Activated CD8-positive, alpha-beta memory T cell treated with anti-CD3 and anti-CD28 coated beads for 1 hour (primary cell): ENCODE measurements around the gene CDON.

Source experiments
- DNase-seq, 2 donors: peaks; one replicate each; pipeline ENCODE4 v3.0.0-alpha.2; 2020; ENCODE audit warnings: low read depth in 1 of 2; ENCODE audit errors: extremely low read depth in 1 of 2

CDON gene

DNA sequence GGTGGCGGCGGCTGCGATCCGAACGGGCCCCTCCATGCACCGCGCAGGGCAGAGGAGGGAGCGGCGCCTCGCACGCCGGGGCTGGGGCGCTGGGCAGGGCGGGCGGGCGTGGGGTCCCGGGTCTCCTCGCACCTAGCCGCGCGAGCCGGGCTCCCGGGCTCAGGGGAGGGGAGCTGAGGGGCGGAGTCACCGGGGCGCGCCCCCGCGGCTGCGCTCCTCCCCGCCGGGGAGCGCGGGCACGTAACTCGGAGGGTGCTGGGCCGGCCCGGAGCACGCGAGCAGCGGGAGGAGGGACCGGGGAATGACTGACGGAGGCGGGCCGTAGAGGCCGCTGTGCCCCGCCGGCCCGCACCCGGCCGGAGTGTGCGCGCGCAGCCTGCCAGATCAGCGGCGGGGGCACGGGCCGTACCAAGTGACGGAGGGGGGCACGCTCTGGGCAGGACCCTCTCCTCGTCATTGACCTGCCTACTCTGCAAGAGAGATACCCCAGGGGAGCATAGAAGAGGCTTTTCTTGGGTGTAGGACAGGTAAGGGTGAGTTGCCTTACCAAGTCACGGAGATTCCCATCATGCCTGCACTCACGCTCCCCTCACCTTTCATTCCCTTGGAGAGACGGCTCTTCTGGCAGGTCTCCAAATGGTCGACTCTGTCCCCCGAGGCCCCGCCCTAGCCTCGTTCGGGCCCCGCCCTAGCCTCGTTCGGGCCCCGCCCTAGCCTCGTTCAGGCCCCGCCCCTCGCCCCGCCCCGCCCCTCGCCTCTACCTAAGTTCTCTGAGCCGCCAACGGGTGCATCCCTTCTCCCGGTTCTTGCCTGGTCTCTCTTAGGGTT is at the start of gene CDON:
Gene CDON, minus strand, starts transcription at position 188 of the 828 bp plus-strand sequence. CDS start 39,390 bp downstream, outside the sequence.
- peak; percentile 69 to 87 for DNase-seq

GRCh38 chr11:126111458-126112116 is 48.9 kb upstream of the CDON start:
- no peak for DNase-seq

DNA sequence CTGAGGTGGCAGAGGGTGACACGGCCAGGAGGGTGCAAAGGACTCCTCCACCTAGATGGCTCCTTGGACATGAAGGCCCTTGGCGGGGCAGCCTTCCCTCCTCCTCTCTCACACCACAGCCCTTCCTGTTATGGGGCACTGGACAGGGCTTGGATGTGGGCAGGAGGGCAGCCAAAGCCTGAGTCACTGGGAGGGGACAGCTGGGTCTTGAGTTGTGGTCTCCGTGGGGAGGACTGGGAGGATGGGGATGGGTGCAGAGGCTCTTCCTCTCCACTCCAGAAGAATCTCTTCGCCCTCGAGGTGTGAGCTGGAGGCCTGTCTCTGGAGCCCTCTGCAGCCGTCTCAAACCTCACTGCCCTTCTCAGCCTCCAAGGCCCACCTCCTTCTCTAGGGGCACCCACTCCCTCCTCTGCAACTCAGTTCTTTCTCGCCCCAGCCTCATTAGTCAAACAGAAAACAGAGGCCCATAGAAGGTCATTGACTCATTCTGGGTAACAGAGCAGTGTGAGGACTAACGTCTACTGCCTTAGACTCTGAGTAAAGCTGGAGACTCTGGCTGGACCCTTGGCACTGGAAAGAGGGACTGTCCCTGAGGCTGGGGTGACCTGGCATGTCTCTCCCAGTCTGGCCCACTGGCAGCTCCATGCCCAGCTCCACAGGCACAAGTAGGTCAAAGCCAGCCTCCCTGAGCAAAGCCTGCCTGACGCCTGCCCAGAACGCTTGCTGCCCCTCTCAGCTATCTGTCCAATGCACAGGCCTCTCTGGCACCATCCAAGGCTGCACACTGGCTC is 47.5 kb upstream of the CDON start:
- no peak for DNase-seq

DNA sequence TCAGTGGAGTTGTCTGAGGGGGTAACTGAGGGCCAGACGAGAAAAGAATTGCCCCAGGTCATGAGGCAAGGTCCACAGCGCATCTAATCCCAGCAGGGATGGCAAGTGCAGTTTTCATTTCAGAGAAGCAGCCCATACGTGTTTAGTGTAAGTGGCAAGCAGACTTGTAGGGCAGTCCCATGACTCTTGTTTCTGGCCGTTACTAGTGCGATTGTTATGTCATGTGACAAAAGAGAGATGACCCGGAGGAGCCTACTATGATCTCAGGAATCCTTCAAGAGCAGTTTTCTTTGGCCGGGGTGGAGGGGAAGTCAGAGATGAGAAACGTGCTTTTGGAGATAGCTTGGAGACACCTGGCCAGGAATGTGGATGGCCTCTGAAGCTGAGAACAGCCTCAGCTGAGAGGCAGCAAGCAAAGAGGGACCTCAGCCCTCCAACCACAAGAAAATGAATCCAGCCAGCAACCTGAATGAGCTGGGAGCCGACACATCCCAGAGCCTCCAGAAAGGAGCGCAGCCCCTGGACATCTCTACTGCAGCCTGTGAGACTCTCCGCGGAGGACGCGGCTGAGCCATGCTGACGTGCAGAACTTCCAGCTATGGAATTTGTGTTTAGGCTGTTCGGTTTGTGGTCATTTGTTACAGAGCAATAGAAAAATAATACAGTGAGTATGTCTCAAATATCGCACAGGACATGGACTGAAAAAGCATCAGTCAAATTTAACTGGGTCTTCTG is 44.1 kb upstream of the CDON start:
- DNase-seq: no peak

DNA sequence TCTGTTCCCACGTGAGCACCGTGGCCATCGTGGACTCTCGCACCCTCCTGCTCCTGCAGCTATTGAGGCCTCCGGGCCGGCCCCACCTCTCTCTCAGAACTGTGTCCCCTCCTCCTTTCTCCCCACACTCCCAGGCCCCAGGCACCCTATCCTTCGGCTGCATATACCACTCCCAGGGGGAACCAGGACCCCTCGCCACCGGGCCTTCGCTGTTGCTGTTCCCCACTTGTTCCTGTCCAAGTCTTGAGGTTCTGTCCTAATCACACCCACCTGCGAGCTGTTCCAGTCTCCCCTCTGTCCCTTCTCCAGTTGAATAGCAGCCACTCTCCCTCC is 43.0 kb upstream of the CDON start:
- no peak for DNase-seq

DNA sequence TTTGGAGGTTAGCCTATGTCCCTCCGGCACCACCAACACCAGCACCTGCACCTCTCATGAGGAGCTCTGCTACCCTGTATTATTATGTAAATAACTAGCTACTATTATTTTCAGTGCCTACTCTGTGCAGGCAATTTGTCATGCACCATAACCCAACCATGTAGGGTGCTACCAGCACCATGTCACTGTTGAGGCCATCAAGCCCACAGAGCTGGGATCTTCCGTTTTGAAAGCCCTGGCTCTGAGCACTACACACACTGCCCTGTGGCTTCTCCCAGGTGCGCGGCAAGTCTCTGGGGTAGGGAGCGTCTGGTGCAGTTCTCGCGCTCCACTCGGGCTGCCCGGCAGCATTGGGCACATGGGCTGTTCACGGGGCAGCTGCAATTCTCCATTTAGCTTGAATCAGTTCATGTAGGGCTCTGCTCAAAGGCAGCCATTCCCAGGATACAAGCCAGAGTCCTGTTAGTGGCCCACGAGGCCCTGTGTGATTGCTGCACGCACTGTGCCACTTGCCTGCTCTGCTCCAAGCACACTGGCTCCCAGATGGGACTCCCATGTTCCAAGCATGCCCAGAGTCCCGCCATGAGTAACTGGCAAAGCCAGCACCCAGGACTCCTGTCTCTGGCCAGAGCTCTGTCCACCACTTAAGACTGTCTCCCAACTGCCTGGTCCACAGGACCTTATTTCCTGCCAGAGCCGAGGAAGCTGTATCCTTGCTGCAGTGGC is 42.5 kb upstream of the CDON start:
- DNase-seq: no peak

GRCh38 chr11:126104420-126104819 is 41.8 kb upstream of the CDON start:
- no peak for DNase-seq

GRCh38 chr11:126103150-126103549 is 40.5 kb upstream of the CDON start:
- no peak for DNase-seq

DNA sequence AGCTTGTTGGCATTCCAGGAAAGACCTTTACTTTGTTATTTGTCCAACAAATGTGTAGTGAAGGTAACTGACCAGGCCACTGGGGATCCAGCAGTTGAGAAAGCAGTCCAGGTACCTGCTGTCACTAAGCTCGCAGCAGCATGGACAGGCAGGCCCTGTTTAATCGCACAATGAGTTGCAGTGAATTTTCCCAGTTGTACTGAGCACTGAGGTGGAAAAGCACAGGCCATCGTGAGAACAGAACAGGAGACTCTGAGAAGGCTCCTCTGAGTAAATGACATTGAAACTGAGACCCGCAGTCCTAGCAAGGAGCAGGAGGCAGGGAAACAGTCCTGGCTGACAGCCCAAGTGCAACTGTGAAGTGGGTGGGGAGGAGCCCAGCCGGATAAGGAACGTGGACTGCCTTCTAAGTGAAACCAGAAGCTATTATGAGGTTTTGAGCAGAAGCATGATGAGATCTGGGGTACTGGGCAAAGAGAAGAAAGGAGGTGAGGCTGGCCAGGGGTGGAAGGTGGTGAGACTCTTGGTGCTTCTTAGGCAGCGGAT is 39.8 kb upstream of the CDON start:
- no peak for DNase-seq

DNA sequence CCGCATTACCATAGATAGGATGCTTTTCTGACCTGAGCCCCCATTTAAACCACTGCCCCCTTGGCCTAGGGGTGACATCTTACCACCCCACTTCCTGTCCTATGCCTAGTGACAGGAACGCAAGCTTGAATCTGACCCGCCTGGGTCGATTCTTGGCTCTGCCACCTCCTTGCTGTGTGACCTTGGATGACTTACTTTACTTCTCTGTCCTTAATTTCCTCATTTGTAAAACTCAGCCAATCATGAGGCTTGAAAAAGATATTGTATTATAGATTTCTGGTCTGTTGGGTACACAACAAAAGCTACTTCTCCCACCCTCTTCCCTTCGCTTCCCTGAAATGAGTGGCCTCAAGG is 39.2 kb upstream of the CDON start:
- no peak for DNase-seq

DNA sequence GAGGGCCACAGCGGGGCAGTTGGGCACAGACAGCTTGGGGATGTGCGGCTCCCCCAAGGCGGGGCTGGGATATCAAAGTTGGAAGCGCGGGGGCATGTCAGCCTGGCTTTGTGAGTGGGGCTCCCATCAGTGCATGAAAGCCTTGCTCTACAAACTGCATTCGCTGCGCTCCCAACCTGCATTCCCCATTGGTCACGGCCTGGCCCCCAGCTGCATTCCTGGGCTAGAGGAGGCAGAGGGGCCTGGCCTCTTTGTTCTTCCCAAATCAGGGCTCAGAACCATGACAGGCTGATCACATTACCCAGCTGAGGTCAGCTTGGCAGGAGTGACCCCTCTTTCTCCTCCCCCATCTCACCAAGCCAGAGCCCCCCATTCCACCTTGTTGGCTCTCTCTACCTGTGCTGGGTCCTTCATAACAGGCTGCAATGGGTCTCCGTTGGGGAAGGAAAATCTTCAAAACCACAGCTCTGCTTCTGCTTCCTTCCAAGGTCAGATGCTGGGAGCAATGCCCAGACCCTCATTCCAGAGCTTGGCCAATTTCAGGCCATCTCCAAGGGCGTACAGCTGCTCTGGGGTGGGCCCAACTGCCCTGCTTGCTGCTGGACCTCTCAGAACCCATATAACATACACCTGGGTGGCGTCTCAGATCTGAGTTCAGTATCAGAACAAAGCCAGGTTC is 38.7 kb upstream of the CDON start:
- no peak for DNase-seq

DNA sequence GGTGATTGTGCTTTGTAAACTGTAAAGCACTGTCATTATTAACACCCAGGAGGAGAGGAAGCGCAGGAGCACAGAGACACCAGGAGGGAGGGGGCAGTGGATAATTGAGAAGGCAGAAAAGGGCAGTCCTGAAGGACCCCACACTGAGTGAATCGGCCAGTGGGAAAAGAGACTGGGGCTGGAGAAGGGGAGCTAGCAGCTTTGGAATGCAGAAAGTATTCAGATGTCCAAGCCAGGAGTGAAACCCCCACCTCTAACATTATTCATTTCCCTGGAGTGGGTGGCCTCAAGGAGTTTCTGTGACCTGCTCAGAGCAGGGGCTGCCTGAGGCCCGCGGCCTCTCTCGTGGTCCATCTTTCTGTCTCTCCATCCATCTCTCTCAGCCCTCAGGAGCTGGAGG is 38.0 kb upstream of the CDON start:
- no peak for DNase-seq

- no peak for DNase-seq
Measured at GRCh38 chr11:126098204-126098769, 35.6 kb upstream of the CDON start.

DNA sequence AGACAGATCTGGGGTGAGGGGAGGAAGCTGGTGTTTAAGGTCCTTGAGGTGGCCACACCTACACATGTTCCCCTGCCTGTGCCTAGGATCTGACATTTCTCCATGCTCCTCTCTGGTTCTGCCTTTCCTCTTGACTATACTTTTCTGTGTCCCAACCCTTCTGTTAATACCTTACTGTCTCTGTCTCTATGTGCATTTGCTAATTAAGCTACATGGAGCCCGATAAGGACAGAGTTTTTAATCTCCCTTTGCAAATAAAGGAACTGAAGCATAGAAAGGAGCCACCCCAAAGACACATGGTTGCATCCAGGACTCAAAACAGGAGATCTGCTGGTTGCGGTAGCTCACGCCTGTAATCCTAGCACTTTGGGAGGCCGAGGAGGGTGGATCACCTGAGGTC is 33.1 kb upstream of the CDON start:
- no peak for DNase-seq

DNA sequence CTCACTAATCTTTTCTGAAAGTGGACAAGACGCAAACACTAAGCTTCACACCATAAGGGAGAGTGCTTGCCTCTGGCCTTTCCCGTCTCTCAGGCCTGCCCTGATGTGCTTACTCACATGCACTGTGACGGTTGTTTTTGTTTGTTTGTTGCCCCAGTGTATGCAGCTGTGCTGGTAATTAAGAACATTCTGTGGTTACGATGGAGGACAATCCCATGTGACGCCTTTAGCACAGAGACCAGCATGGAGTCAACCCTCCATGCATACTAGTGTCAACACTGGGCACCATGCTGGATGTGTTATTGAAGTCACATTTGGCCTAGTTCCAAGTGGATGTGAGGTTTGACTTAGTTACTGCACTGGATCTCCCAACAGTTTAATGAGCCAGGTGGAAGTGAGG is 27.8 kb upstream of the CDON start:
- DNase-seq: no peak

DNA sequence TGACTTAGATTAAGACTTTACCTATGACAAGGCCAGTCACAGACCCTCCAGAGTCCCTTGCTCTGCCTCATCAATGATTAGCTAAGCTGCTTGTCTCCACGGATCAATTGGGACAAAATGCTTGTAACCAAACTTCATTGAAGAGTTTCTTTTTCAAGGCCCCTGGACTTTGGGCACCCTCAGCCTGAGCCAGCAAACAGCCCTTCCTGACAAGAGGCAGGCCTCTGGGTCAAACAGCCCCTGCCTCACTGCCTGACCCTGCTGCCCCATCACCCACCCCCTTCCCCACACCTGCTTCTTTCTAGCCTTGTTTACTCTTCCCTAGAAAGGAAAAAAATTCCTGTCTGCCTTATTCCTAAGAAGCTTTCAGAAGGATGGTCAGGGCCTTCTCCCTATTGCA is 26.3 kb upstream of the CDON start:
- DNase-seq: no peak

DNA sequence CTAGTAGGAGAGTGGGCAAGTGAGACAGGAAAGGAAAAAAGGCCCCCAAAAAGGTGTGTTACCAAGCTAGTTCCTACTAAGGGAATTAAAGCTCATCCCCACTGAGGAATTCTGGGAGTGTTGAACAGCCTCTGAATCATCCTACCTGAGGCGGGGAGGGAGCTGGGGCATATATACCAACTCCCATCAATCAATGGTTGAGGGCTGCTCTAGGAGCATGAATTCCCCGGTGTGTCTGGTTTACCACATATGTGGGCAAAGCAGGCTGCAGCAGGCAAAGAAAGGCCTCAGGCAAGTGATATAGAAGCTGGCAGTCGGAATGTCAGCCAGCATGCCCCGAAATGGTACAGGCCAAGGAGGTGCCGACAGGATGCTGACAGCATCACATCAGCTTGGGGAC is 23.6 kb upstream of the CDON start:
- no peak for DNase-seq

DNA sequence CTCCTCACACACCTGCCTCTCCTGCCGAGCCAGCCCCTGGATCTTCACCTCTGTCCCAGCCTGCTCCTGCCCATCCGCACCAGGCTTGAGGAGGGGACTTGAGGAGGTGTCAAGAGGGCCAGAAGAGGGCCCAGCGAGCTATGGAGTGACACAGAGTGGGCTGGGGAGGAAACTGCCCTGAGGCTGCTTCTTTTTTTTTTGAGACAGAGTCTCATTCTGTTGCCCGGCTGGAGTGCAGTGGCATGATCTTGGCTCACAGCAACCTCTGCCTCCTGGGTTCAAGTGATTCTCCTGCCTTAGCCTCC is 21.9 kb upstream of the CDON start:
- DNase-seq: no peak

DNA sequence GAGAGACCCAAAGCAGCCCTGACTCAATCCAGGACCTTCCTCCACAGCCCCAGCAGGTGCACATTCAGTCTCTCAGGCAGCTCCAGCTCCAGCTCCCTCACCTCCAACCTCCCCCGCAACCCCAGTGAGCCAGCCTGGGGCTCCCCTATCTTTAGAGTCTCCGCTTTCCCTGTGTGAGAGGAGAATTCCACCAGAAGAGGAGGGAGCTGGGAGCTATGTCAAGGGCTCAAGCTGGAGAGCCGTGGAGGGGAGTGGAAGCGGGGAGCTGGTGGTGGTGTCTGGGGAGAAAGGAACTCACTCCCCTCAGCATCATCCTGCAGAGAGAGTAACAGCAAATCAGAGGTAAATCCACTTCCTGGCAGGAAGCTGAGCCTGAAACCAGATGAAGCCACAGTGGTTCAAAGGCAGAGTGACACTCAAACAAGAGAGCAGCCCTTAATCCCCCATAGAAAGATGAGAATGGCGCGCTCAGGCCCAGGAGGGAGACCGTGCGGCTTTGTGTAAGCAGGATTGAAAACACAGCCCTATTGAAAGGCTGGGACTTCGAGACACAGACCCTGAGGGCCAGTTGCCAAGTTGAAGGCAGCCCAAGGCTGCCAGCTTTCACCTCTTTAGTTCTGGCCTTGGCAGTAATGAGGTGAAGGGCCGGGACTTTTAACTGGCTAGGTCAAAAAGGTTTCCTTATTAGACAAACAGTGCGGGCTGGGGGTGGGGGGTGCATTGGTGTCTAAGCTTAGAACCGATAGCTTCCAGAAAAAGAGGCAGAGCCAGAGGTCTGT is 21.4 kb upstream of the CDON start:
- DNase-seq: no peak
